B cell (primary cell): ENCODE results near the gene IFRD1. TPM values are rescaled to one million over a fixed set of nuclear protein-coding genes. Genes with fewer than 3 reads are reported as not detected.

Experiments used
- ATAC-seq: fragments of 200-7000 bp; cut with Tn5 transposase; one replicate; pipeline ENCODE4 v1.10.0; 2021; ENCODE audit warnings: low read depth, mild to moderate bottlenecking, moderate number of reproducible peaks, moderate library complexity
- CTCF ChIA-PET: fragments of 350-600 bp; sonication (Branson Sonifier 250); formaldehyde crosslinking; loops from one replicate; lab custom pipeline; 2021; ENCODE audit warnings: antibody characterized with exemption, inconsistent platforms; lab: Charles Lee
- POLR2A ChIA-PET: fragments of 350-600 bp; sonication (Branson Sonifier 250); formaldehyde crosslinking; loops from one replicate; lab custom pipeline; 2021; ENCODE audit warnings: antibody characterized with exemption; lab: Charles Lee
- DNase-seq: peaks from one replicate; pipeline ENCODE4 v3.0.0; 2013
- H2AFZ ChIP-seq: 2 replicates; pipeline ENCODE4 v1.6.1; 2012; ENCODE audit warnings: mild to moderate bottlenecking, low read depth, low read length; ENCODE audit not compliant: insufficient read depth, poor library complexity, severe bottlenecking
- H3K27ac ChIP-seq, 2 donors: 1 replicate in 1 of 2; 2 replicates in 1 of 2; pipeline ENCODE4 v1.5.1; 2012 to 2013; ENCODE audit warnings: low read length in 2 of 2, mild to moderate bottlenecking in 2 of 2, moderate library complexity in 1 of 2
- H3K27me3 ChIP-seq, 4 experiments: fragments of 200-600 bp in 1 of 4; sonication (generic) in 1 of 4; replicated peaks in 1 of 4; 1 replicate in 2 of 4; 2 replicates in 2 of 4; pipeline versions ENCODE4 v1.6.1 to v1.7.0; 2013 to 2016; ENCODE audit warnings: low read length in 3 of 4, mild to moderate bottlenecking in 2 of 4, mixed read lengths in 1 of 4, moderate library complexity in 1 of 4; ENCODE audit not compliant: insufficient read depth in 4 of 4, control insufficient read depth in 3 of 4; ENCODE audit errors: control extremely low read depth in 1 of 4
- H3K36me3 ChIP-seq, 2 experiments: replicated peaks in 1 of 2; 1 replicate in 1 of 2; 2 replicates in 1 of 2; pipeline versions ENCODE4 v1.6.1 to v1.7.1; 2013; ENCODE audit warnings: low read length in 1 of 2; ENCODE audit not compliant: insufficient read depth in 2 of 2, control insufficient read depth in 1 of 2; ENCODE audit errors: control extremely low read depth in 1 of 2, extremely low read depth in 1 of 2
- H3K4me1 ChIP-seq, 2 donors: fragments of 200-600 bp in 1 of 2; sonication (generic) in 1 of 2; 1 replicate in 1 of 2; 2 replicates in 1 of 2; pipeline versions ENCODE4 v1.5.1 to v1.6.1; 2013 to 2017; ENCODE audit warnings: low read length in 2 of 2; ENCODE audit not compliant: control insufficient read depth in 2 of 2, insufficient read depth in 2 of 2
- H3K4me2 ChIP-seq: replicated peaks from 2 replicates; pipeline ENCODE3; 2012; ENCODE audit warnings: mild to moderate bottlenecking, low read depth, low read length; ENCODE audit not compliant: poor library complexity, severe bottlenecking
- H3K4me3 ChIP-seq, 5 experiments: fragments of 200-600 bp in 1 of 5; sonication (generic) in 1 of 5; 1 replicate in 3 of 5; 2 replicates in 2 of 5; pipeline versions ENCODE4 v1.5.1 to v1.7.0; 2011 to 2016; ENCODE audit warnings: low read length in 4 of 5, mild to moderate bottlenecking in 4 of 5, low read depth in 2 of 5, control low read depth in 1 of 5, moderate library complexity in 1 of 5; ENCODE audit not compliant: insufficient read depth in 1 of 5; ENCODE audit errors: control extremely low read depth in 1 of 5, extremely low read depth in 1 of 5
- H3K79me2 ChIP-seq: fragments of 200-600 bp; sonication (generic); one replicate; pipeline ENCODE4 v1.6.0; 2016; ENCODE audit warnings: low read length; ENCODE audit not compliant: control insufficient read depth, insufficient read depth
- H3K9ac ChIP-seq: fragments of 200-600 bp; sonication (generic); 2 replicates; pipeline ENCODE4 v1.6.1; 2017; ENCODE audit warnings: mild to moderate bottlenecking, low read length, moderate library complexity
- H3K9me3 ChIP-seq, 3 donors: one replicate each; pipeline versions ENCODE4 v1.6.1 to v1.7.1; 2013; ENCODE audit warnings: low read length in 2 of 3; ENCODE audit not compliant: control insufficient read depth in 2 of 3, insufficient read depth in 1 of 3; ENCODE audit errors: control extremely low read depth in 1 of 3
- H4K20me1 ChIP-seq: 2 replicates; pipeline ENCODE4 v1.6.0; 2012; ENCODE audit warnings: mild to moderate bottlenecking, low read length; ENCODE audit not compliant: insufficient read depth, control insufficient read depth, poor library complexity, severe bottlenecking
- H3K27ac Mint-ChIP-seq: one replicate; pipeline ENCODE4 v1.8.0; 2021; ENCODE audit warnings: mixed read lengths
- H3K27me3 Mint-ChIP-seq: one replicate; pipeline ENCODE4 v1.8.0; 2021; ENCODE audit warnings: mixed read lengths
- H3K4me1 Mint-ChIP-seq: one replicate; pipeline ENCODE4 v1.8.0; 2021; ENCODE audit warnings: mixed read lengths
- H3K4me3 Mint-ChIP-seq: one replicate; pipeline ENCODE4 v1.8.0; 2021; ENCODE audit warnings: mixed read lengths
- H3K9me3 Mint-ChIP-seq: one replicate; pipeline ENCODE4 v1.8.0; 2022; ENCODE audit warnings: mixed read lengths; ENCODE audit not compliant: insufficient read depth
- EZH2 ChIP-seq: IDR thresholded peaks from 2 replicates; pipeline ENCODE4 v1.6.1; 2012; ENCODE audit warnings: borderline replicate concordance, low read depth, mild to moderate bottlenecking, moderate library complexity, low read length; ENCODE audit not compliant: insufficient read depth, poor library complexity, severe bottlenecking
- WGBS: methylation state at CpG from one replicate; pipeline ENCODE4 v1.1.5; 2013; ENCODE audit warnings: missing lambda C conversion rate; ENCODE audit not compliant: insufficient coverage; 5-methylcytosine and 5-hydroxymethylcytosine counted together
- intact Hi-C: fragments of 100-400 bp; cut with micrococcal nuclease; formaldehyde crosslinking; loops from one replicate; pipeline ENCODE4 v1.10.0; 2022
- polyA plus RNA-seq: library from polyadenylated mRNA; depleted of rRNA; stranded (reverse); fragments of >200 nt; gene quantifications from 2 replicates; pipeline ENCODE4 v1.2.3, GENCODE V29; 2012
- total RNA-seq, 2 donors: library from RNA; stranded (reverse); fragments of 120-200 nt in 1 of 2; gene quantifications; 1 replicate in 1 of 2; 2 replicates in 1 of 2; pipeline versions ENCODE4 v1.2.3 to v1.2.4, GENCODE V29; 2013 to 2022
- TF ChIP-seq, protein P1 (sequence below): fragments of 200-600 bp; IDR thresholded peaks from one replicate; pipeline ENCODE4 v1.8.0; 2022; ENCODE audit warnings: antibody characterized with exemption, mild to moderate bottlenecking

Gene IFRD1
- total and polyA plus RNA-seq, 2 donors (not counting 1 experiment from before 2014, with no cell fraction given) = 54.1 to 106 TPM

DNA sequence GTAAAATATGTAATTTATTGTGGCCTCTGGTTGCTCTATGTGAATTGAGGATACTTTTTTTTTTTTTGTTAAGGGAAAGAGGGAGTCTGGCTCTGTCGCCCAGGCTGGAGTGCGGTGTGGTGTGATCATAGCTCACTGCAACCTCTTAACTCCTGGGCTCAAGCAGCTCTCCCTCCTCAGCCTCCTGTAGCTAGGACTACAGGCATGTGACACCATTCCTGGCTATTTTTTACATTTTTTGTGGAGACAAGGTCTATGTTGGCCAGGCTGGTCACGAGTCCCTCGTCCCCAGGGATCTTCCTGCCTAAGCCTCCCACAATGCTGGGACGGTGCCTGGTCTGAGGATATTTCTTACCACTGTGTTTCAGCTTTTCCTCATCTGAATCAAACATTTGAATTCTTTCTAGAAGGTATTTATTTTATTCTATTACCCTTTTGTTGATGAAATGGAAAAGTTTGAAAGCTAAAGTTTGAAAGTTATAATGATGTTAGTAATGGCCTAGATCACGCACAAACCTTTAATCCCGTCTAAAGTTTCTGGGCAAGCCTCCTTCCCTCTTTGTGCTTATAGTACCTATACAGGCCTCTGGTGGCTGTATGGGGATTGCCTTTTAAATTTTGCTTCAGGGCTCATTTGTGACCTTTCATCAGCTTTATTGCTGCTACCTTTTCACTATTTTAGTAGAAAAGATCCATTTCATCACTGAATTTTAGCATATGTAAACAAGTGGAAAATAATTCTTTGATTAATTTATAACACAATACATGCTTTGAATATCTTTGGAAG lies 2.0 kb downstream of the IFRD1 start:
- Mint-ChIP-seq H3K27ac (peak overlapping the region; percentile 54), H3K4me3 (peak overlapping the region; percentile 95), H3K4me1 (peaks cover 38% of the 10 kb centered on the region), H3K9me3 (no peaks in the 10 kb centered on the region), H3K27me3 (no peaks in the 10 kb centered on the region)
- no peaks in the 10 kb centered on the region for H3K27me3 ChIP-seq
- H3K4me3 ChIP-seq = peak overlapping the region in 2 of 5 experiments; percentile 80 to 93
- no peak for ATAC-seq
- H3K36me3 ChIP-seq = peaks cover 0 to 18% of the 10 kb centered on the region in 2 experiments
- H3K79me2 ChIP-seq = peaks cover 50% of the 10 kb centered on the region
- peak overlapping the region; percentile 82 for H3K4me2 ChIP-seq
- WGBS = 92% methylated on average over 2 of the region's 7 CpGs
- no peaks in the 10 kb centered on the region for H3K9me3 ChIP-seq
- H3K9ac ChIP-seq = peak overlapping the region; percentile 99
- no peak for TF ChIP-seq EZH2
- TF ChIP-seq, protein P1, sequence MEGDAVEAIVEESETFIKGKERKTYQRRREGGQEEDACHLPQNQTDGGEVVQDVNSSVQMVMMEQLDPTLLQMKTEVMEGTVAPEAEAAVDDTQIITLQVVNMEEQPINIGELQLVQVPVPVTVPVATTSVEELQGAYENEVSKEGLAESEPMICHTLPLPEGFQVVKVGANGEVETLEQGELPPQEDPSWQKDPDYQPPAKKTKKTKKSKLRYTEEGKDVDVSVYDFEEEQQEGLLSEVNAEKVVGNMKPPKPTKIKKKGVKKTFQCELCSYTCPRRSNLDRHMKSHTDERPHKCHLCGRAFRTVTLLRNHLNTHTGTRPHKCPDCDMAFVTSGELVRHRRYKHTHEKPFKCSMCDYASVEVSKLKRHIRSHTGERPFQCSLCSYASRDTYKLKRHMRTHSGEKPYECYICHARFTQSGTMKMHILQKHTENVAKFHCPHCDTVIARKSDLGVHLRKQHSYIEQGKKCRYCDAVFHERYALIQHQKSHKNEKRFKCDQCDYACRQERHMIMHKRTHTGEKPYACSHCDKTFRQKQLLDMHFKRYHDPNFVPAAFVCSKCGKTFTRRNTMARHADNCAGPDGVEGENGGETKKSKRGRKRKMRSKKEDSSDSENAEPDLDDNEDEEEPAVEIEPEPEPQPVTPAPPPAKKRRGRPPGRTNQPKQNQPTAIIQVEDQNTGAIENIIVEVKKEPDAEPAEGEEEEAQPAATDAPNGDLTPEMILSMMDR = no peak
- H4K20me1 ChIP-seq = peaks cover 57% of the 10 kb centered on the region
- CTCF ChIA-PET = no interaction called here
- no peak overlapping the region for H3K27ac ChIP-seq
- POLR2A ChIA-PET = interaction anchor here (0.7 kb wide), 1 partner anchor 890 kb away, joined by 3 read pairs; the partner anchor contains the start of gene IMMP2L
- no peak overlapping the region for H2AFZ ChIP-seq
- no peak for DNase-seq
- H3K4me1 ChIP-seq = peaks cover 16 to 19% of the 10 kb centered on the region in 2 donors
- intact Hi-C loops = loop anchor here (10.0 kb wide), 1 partner anchor 433 kb away; no protein-coding TSS in a partner anchor
